GM12878 (cell line): ENCODE measurements around the gene SSBP2.

Source experiments
- SMAD1 ChIP-seq: fragments of 450-650 bp; IDR thresholded peaks from 2 replicates; pipeline ENCODE4 v1.6.1; 2018; ENCODE audit warnings: mild to moderate bottlenecking, low read depth; ENCODE audit not compliant: partially characterized antibody
- TF ChIP-seq, protein P1 (sequence below): fragments of 450-650 bp; IDR thresholded peaks from 2 replicates; pipeline ENCODE4 v1.6.1; 2016; ENCODE audit warnings: mild to moderate bottlenecking
- TF ChIP-seq, protein P2 (sequence below): IDR thresholded peaks from 2 replicates; pipeline ENCODE4 v1.6.1; 2011; ENCODE audit warnings: mild to moderate bottlenecking, low read depth, low read length, moderate library complexity; ENCODE audit not compliant: insufficient replicate concordance
- TF ChIP-seq, protein P3 (sequence below), 3 experiments: IDR thresholded peaks in 2 of 3; conservative IDR thresholded peaks in 1 of 3; 2 replicates each; pipeline ENCODE4 v1.5.1; 2011; ENCODE audit warnings: low read depth in 3 of 3, low read length in 3 of 3, mild to moderate bottlenecking in 3 of 3, control low read depth in 2 of 3, moderate library complexity in 2 of 3, inconsistent platforms in 1 of 3, mixed read lengths in 1 of 3; ENCODE audit not compliant: control insufficient read depth in 2 of 3, insufficient read depth in 1 of 3; ENCODE audit errors: extremely low read depth in 1 of 3
- TF ChIP-seq, protein P4 (sequence below): fragments of 450-650 bp; IDR thresholded peaks from 2 replicates; pipeline ENCODE4 v1.6.1; 2018; ENCODE audit warnings: borderline replicate concordance, mild to moderate bottlenecking; ENCODE audit not compliant: partially characterized antibody

DNA sequence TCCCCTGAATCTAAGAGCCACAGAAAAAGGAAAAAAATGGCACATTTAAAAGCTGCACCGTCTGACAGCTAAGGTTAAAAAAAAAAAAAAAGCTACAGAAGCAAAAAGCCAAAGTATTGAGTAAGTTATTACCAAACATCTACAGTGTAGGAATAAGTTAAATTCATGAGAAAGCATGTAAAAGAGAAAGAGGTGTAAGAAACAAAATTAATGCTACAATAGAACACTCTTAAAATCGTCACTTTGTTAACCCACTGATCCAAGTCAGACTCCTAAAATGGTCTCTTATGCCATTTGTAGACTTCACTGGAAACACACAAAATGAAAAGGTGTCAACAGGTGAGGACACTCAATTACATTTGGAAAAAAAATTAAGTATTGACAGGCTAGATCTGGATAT, 120.2 kb downstream of the SSBP2 start:
- TF ChIP-seq, protein P1, sequence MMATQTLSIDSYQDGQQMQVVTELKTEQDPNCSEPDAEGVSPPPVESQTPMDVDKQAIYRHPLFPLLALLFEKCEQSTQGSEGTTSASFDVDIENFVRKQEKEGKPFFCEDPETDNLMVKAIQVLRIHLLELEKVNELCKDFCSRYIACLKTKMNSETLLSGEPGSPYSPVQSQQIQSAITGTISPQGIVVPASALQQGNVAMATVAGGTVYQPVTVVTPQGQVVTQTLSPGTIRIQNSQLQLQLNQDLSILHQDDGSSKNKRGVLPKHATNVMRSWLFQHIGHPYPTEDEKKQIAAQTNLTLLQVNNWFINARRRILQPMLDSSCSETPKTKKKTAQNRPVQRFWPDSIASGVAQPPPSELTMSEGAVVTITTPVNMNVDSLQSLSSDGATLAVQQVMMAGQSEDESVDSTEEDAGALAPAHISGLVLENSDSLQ = no peak
- TF ChIP-seq SMAD1 = no peak
- TF ChIP-seq, protein P2, sequence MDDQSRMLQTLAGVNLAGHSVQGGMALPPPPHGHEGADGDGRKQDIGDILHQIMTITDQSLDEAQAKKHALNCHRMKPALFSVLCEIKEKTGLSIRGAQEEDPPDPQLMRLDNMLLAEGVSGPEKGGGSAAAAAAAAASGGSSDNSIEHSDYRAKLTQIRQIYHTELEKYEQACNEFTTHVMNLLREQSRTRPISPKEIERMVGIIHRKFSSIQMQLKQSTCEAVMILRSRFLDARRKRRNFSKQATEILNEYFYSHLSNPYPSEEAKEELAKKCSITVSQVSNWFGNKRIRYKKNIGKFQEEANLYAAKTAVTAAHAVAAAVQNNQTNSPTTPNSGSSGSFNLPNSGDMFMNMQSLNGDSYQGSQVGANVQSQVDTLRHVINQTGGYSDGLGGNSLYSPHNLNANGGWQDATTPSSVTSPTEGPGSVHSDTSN = no peak
- TF ChIP-seq, protein P3, sequence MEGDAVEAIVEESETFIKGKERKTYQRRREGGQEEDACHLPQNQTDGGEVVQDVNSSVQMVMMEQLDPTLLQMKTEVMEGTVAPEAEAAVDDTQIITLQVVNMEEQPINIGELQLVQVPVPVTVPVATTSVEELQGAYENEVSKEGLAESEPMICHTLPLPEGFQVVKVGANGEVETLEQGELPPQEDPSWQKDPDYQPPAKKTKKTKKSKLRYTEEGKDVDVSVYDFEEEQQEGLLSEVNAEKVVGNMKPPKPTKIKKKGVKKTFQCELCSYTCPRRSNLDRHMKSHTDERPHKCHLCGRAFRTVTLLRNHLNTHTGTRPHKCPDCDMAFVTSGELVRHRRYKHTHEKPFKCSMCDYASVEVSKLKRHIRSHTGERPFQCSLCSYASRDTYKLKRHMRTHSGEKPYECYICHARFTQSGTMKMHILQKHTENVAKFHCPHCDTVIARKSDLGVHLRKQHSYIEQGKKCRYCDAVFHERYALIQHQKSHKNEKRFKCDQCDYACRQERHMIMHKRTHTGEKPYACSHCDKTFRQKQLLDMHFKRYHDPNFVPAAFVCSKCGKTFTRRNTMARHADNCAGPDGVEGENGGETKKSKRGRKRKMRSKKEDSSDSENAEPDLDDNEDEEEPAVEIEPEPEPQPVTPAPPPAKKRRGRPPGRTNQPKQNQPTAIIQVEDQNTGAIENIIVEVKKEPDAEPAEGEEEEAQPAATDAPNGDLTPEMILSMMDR (IDR thresholded peaks at IDR 0.05 in 2 of 3, conservative IDR thresholded peaks at IDR 0.05 in 1 of 3; ENCODE audit: control insufficient read depth in 2 of 3, extremely low read depth in 1 of 3, insufficient read depth in 1 of 3, low read depth in 3 of 3, low read length in 3 of 3) = no peak
- TF ChIP-seq, protein P4, sequence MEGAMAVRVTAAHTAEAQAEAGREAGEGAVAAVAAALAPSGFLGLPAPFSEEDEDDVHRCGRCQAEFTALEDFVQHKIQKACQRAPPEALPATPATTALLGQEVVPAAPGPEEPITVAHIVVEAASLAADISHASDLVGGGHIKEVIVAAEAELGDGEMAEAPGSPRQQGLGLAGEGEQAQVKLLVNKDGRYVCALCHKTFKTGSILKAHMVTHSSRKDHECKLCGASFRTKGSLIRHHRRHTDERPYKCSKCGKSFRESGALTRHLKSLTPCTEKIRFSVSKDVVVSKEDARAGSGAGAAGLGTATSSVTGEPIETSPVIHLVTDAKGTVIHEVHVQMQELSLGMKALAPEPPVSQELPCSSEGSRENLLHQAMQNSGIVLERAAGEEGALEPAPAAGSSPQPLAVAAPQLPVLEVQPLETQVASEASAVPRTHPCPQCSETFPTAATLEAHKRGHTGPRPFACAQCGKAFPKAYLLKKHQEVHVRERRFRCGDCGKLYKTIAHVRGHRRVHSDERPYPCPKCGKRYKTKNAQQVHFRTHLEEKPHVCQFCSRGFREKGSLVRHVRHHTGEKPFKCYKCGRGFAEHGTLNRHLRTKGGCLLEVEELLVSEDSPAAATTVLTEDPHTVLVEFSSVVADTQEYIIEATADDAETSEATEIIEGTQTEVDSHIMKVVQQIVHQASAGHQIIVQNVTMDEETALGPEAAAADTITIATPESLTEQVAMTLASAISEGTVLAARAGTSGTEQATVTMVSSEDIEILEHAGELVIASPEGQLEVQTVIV = no peak
